ENCODE data around the gene GINS3.

GINS3 gene

DNA sequence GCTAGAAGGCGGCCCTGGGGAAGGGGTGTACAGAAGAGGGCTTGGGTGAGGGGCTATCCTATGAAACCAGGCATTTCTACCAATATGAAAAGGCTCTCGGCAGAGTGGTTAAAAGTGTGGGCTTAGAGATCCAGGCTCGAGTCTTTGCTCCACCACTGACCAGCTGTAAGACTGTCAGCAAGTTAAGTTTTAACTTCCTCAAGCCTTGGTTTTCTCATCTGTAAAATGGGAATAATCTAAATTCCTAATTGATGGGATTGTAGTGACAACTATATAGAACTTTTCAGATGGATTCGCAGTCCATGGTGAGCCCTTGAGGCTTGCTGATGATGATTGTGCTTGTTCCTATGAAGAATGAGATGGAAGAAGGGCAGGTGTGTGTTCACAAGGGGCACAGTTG is 57.0 kb downstream of the GINS3 start:
- Histone ChIP-seq H3K27ac (replicated peaks) (no peak overlapping the region), H3K4me3 (replicated peaks; ENCODE audit: insufficient read depth, low read length) (no peak overlapping the region), H3K27me3 (ENCODE audit: insufficient read depth, poor library complexity, severe bottlenecking) (peaks cover 30% of the 10 kb centered on the region)
- DNase-seq (ENCODE audit: low read depth in 1 of 2, low spot score in 1 of 2) = no peak
- TF ChIP-seq GABPA (IDR thresholded peaks at IDR 0.05; ENCODE audit: low read depth) = no peak
- TF ChIP-seq POLR2AphosphoS5 (IDR thresholded peaks at IDR 0.05; ENCODE audit: low read depth) = no peak
- TF ChIP-seq SPI1 (IDR thresholded peaks at IDR 0.05; ENCODE audit: borderline replicate concordance, low read depth) = no peak
- no peak for TF ChIP-seq REST (IDR thresholded peaks at IDR 0.05; ENCODE audit: insufficient replicate concordance, low read depth)
- no peak for TF ChIP-seq CTCF (IDR thresholded peaks at IDR 0.05; ENCODE audit: insufficient read depth, low read length)

DNA sequence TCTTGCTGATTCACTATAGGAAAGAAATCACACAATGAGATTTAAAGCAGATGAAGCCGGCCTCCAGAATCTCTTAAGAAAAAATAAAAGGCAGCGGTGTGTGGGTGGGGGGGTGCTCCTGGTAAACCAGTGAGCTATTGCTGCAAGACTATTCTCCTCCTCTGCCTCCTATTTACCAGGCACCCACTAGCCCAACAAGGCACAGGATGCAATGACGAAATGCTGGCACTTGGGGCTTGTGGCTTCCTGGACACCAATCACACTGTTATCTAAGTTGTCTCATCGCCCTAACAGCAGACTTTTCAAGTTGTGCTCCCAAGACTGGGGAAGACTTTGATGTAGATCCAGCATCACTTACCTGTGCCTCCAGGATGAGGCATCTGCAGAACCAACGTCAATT is 57.5 kb downstream of the GINS3 start:
- Histone ChIP-seq H3K27me3 (ENCODE audit: insufficient read depth, poor library complexity, severe bottlenecking) (peaks cover 30% of the 10 kb centered on the region), H3K4me3 (replicated peaks; ENCODE audit: insufficient read depth, low read length) (no peak overlapping the region), H3K27ac (replicated peaks) (no peak overlapping the region)
- no peak for TF ChIP-seq POLR2AphosphoS5 (IDR thresholded peaks at IDR 0.05; ENCODE audit: low read depth)
- no peak for TF ChIP-seq SPI1 (IDR thresholded peaks at IDR 0.05; ENCODE audit: borderline replicate concordance, low read depth)
- TF ChIP-seq CTCF (IDR thresholded peaks at IDR 0.05; ENCODE audit: insufficient read depth, low read length) = no peak
- TF ChIP-seq GABPA (IDR thresholded peaks at IDR 0.05; ENCODE audit: low read depth) = no peak
- no peak for TF ChIP-seq REST (IDR thresholded peaks at IDR 0.05; ENCODE audit: insufficient replicate concordance, low read depth)
- peak in 1 of 2 experiments; percentile 32 for DNase-seq (ENCODE audit: low read depth in 1 of 2, low spot score in 1 of 2)

DNA sequence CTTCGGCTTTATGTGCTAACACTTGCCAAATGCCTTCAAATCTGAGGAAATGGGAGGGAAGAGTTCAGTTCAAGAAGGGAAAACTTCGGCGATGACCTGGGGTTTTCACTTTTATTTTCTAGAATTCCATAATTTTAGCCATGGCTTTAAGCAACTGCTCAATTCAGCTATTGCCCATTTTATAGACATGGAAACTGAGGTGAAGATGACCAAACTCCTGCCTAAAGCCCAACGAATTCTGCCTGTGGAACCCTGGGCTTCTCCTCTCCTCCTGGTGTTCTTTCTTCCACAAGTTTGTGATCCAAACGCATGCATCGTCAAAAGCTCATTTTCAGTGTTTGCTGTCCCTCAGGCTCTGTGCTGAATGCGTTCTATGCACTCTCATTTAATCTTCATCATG is 58.3 kb downstream of the GINS3 start:
- Histone ChIP-seq H3K4me3 (replicated peaks; ENCODE audit: insufficient read depth, low read length) (no peak overlapping the region), H3K27ac (replicated peaks) (no peak overlapping the region), H3K27me3 (ENCODE audit: insufficient read depth, poor library complexity, severe bottlenecking) (peaks cover 32% of the 10 kb centered on the region)
- TF ChIP-seq GABPA (IDR thresholded peaks at IDR 0.05; ENCODE audit: low read depth) = no peak
- TF ChIP-seq CTCF (IDR thresholded peaks at IDR 0.05; ENCODE audit: insufficient read depth, low read length) = no peak
- TF ChIP-seq POLR2AphosphoS5 (IDR thresholded peaks at IDR 0.05; ENCODE audit: low read depth) = no peak
- TF ChIP-seq SPI1 (IDR thresholded peaks at IDR 0.05; ENCODE audit: borderline replicate concordance, low read depth) = no peak
- no peak for TF ChIP-seq REST (IDR thresholded peaks at IDR 0.05; ENCODE audit: insufficient replicate concordance, low read depth)
- DNase-seq (ENCODE audit: low read depth in 1 of 2, low spot score in 1 of 2) = no peak

Measured in HL-60 (cell line).